Stimulated activated CD8-positive, alpha-beta memory T cell treated with anti-CD3 and anti-CD28 coated beads, Interleukin-7, amount 100 ng/mL, for 24 hours (primary cell): Measurements from ENCODE around the gene HEYL.
A peak's percentile ranks its signal among the peaks of the same experiment; 100 is the strongest.

Source experiments
- DNase-seq: peaks from one replicate; pipeline ENCODE4 v3.0.0-alpha.2; 2020; ENCODE audit warnings: low read depth

HEYL gene

GRCh38 chr1:39639305-39640130 lies at the start of gene HEYL:
HEYL (minus strand) TSS chr1:39639643; CDS start chr1:39639625, 18 bp downstream.
- DNase-seq = peak; percentile 39

- no peak for DNase-seq
Observed at GRCh38 chr1:39689214-39689613, 49.8 kb upstream of the HEYL start.

DNA sequence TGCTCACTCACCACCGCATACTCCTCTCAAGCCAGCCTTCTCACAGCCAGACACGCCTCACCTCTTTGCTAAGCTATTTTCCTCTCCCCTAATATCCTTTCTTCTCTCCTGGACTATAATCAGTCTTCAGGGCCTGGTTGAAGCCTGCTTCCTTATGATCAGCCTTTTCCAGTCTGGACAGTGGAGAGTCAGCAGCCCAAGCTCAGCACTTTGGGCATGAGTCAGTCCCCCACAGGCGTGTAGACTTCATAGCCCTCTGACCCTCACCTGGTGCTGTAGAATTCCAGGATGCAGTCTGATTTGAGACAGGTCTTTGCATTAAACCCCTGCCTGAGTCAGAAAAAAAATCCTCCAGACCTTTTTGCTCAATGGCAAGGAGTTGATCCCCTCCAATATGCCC lies 49.3 kb upstream of the HEYL start:
- no peak for DNase-seq

DNA sequence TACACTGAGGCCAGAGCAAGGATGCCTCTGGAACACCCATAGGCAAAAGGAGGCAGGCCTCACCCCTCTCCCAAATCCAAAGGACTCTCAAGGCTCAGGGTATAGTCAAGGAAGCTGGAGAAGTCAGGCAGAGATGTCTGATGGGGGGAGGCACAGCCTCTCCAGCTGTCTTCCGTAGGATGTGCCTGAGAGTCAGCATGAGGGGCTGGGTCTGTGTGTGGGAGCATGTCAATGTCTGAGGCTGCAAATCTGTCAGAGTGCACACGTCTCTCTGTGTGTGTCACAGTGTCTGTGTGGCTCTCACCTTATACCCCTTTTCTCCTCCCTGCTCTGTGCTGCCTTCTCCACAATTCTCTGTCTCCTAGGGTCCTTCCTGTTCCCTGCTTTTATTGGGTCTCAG lies 47.8 kb upstream of the HEYL start:
- no peak for DNase-seq

GRCh38 chr1:39685071-39685470 lies 45.6 kb upstream of the HEYL start:
- DNase-seq = no peak

DNA sequence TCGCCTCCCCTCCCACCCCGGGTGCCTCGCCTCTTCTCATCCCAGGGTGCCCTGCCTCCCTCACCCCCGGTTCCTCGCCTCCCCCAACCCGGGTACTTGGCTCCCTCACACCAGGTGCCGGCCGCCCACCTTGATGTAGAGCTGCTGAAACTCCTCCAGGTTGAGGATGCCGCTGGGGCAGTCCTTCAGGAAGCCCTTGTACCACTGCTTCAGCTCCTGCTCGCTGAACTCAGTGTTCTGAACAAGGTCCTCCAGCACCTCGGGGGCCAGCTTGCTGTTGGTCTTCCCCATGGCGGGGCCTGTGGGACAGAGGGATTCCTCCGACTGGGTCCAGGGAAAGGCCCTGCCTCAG lies 44.8 kb upstream of the HEYL start:
- DNase-seq = no peak

DNA sequence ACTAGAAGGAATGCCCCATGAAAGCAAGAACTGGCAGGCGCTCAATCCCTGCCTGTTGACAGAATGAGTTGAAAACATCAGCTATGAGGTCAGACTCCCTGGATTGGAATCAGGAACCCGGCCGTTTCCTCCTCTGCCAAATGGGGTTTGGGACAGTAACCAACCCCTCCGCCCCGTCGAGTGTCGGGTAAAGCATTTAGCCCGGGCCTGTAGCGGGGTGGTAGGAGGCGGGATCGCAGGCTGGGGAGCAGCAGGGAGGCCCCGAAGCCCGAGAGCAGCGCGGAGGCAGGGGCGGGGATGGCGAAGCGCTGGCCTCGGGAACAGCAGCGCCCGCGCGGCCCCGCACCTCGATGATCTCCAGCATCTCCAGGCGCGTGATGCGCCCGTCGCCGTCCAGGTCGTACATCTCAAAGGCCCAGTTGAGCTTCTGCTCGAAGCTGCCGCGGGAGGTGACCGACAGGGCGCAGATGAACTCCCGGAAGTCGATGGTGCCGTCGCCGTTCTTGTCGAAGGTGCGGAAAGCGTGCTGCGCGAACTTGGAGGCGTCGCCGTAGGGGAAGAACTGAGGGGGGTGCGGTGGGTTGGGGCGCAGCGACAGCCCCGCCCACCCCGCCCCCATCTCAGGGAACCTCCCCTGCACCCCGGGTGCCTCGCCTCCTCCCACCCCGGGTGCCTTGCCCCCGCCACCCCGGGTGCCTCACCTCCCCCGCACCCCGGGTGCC lies 44.3 kb upstream of the HEYL start:
- no peak for DNase-seq

DNA sequence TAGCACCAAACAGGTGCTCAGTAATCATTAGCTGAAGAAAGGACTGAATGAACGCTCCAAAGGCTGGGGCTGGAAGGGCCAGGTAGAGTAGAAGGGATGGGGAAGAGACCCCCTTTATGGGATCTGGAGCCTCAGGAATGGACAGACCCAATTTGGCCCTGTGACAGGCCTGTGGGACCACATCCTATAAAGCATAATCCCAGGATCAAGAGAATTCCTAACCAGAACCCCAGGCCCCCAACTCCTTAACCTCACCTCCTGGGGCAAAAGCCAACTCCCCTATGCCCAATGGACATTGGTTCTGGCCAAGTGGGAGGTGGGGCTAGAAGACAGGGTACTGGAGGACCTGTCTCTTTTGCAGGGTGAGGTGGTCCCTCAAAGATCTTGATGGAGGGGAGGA lies 42.6 kb upstream of the HEYL start:
- DNase-seq = no peak

DNA sequence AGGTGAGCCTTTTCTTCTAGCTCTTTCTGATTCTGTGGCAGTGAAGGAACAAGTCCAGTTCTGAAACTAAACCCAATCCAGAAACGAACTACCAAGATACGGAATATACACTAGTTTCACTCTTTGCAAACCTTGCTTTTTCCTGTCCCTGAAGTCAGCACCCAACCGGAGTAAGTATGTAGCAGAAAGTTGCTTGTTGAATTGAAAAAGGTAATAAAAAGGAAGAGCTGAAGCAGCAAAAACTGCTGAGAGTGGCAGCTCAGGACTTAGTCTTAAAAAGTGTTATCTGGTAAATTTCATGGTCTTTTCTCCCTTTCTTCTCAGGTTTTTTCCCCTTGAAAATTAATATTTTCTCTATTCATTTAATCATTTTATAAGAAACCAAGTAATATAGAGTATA lies 41.9 kb upstream of the HEYL start:
- no peak for DNase-seq

DNA sequence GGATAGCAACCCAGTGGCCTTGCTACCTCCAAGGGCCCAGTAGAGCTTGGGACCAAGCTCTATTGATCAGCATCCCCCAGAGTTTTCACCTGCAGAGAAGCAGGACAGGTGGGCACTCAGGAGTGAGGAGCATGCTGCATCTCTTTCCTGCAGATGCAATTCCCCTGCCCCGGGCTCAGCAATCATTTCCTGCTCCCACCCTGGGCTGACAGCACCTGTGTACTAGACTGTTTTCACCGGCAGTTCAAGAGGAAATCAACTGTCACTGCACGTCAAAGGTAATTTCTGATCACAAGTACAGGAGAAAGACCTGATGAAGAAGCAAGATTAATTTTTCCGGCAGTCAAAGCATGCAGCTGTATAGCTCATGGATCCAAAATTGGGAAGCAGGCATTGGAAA lies 41.3 kb upstream of the HEYL start:
- DNase-seq = no peak

DNA sequence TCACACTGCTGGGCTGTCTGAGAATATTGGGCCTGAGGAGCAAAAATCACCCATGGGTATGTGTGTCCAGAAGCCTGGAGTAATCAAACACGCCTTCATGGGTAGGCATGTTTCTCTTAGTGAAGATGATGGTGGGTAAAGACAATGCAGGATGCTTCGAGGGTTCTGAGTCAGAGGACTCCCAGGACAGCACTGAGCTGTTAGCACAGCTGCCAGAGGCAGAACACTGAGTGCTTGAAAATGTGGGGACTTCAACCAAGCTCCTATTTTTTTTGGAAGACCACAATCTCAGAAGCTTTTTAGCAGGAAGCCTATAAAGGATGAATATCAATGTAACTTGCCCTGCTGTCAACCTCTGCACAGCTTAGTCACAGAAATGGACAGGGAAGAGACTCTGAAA lies 40.4 kb upstream of the HEYL start:
- DNase-seq = no peak

GRCh38 chr1:39678889-39679288 lies 39.4 kb upstream of the HEYL start:
- no peak for DNase-seq

DNA sequence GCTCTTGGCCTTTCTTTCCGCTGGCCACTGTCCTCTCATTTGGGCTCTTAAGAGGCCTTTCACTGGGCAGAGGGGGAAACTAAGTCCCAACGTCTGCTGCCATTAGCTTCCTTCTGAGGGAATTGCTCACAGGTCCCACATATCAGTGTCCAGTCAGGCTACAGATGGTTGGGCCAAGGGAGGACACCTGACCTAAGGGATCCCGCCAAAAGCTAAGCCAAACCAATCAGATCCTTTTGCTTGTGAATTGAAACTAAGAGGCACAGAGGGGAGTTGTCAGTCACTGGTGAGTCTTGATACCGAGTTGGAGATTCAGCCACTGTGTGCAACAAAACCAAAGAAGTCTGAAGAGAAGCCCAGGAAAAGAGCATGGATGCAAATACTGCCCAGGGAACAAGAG lies 38.2 kb upstream of the HEYL start:
- DNase-seq = no peak

- DNase-seq = no peak
Observed at GRCh38 chr1:39676948-39677548, 37.6 kb upstream of the HEYL start.

- DNase-seq = no peak
Observed at GRCh38 chr1:39675220-39675619, 35.8 kb upstream of the HEYL start.

DNA sequence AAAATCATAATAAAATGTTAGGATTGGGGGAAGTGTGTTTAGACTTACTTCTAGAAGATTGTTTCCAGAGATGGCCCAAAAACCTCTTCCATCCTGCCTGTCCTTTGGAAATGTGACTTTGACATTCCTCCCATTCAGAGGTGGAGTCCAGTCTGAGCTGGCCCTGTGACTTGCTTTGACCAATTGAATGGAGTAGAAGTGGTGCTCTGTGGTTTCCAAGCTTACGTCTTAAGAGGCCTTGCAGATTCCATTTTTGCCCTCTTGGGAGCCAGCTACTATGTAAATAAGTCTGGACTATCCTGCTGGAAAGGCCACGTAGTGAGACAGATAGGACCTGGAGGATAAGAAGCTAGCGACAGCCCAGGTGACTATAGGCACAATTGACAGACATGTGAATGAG lies 33.8 kb upstream of the HEYL start:
- DNase-seq = no peak

- DNase-seq = no peak
Observed at GRCh38 chr1:39672551-39672947, 33.1 kb upstream of the HEYL start.

- no peak for DNase-seq
Observed at GRCh38 chr1:39671793-39672550, 32.5 kb upstream of the HEYL start, which contains the start of gene NT5C1A. NT5C1A (minus strand) TSS chr1:39672107; CDS start chr1:39672038, 69 bp downstream.

- DNase-seq = no peak
Observed at GRCh38 chr1:39671433-39671792, 32.0 kb upstream of the HEYL start.

DNA sequence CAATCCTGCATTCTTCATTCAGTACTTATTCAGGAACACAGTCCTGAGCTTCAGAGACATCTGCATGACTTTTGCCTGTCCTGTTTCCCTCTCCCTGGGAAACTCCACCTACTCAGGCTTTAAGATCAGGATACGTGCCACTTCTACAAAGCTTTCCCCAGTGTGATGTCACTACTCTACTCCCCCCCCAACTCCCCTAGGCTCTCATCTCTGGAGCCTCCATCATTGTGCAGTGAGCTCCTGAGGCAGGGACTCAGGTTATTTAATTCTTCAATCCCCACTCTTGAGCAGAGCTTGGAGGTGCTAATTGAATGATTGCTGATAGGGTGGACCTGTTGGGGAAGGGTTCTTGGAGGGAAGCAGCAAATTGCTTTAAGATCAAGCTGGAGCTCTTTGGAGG lies 31.2 kb upstream of the HEYL start:
- DNase-seq = no peak

DNA sequence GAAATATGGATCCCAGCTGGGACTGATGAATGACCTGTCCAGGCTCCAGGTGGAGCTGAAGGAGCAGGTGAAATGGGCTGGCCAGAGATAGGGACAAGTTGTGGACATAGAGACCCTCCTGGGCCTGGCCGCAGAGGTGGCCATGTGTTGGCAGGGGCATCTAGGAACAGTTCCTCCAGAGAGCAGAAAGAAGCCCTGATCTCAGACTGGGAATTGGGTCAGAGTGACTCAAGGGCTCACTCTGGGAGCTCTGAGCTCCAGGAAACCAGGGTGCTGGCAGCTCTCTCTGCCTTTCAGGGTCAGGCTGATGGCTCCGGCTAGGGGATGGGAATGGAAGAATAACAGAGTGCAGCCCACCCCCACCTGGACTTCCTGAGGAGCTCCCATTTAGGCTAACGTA lies 29.5 kb upstream of the HEYL start:
- no peak for DNase-seq

GRCh38 chr1:39668111-39668510 lies 28.7 kb upstream of the HEYL start:
- DNase-seq = no peak

- no peak for DNase-seq
Observed at GRCh38 chr1:39666772-39667171, 27.3 kb upstream of the HEYL start.
